H9 (cell line): ENCODE results near the gene AATF. TPM values are rescaled to one million over a fixed set of nuclear protein-coding genes. Genes with fewer than 3 reads are reported as not detected.

ENCODE experiments used
- DNase-seq: peaks from one replicate; pipeline ENCODE4 v3.0.0-alpha.2; 2017
- H2AFZ ChIP-seq: one replicate; pipeline ENCODE4 v1.6.1; 2013; ENCODE audit warnings: mild to moderate bottlenecking, low read length, control low read depth, moderate library complexity
- H2AK5ac ChIP-seq: 2 replicates; pipeline ENCODE4 v1.6.1; 2013; ENCODE audit warnings: low read length, control low read depth, mixed read lengths; ENCODE audit not compliant: insufficient read length
- H2BK120ac ChIP-seq: one replicate; pipeline ENCODE4 v1.6.1; 2013; ENCODE audit warnings: low read depth, mild to moderate bottlenecking, low read length, control low read depth, inconsistent platforms; ENCODE audit not compliant: poor library complexity, severe bottlenecking
- H2BK12ac ChIP-seq: 2 replicates; pipeline ENCODE4 v1.6.1; 2013; ENCODE audit warnings: low read length, control low read depth, mixed read lengths, low read depth; ENCODE audit not compliant: insufficient read length
- H2BK15ac ChIP-seq: 2 replicates; pipeline ENCODE4 v1.6.1; 2013; ENCODE audit warnings: low read depth, low read length, control low read depth
- H2BK20ac ChIP-seq: one replicate; pipeline ENCODE4 v1.6.1; 2013; ENCODE audit warnings: low read depth, mild to moderate bottlenecking, low read length, control low read depth, inconsistent platforms; ENCODE audit not compliant: poor library complexity, severe bottlenecking
- H2BK5ac ChIP-seq: 2 replicates; pipeline ENCODE4 v1.6.1; 2013; ENCODE audit warnings: low read length, control low read depth, mixed read lengths; ENCODE audit not compliant: insufficient read length
- H3K14ac ChIP-seq: 2 replicates; pipeline ENCODE4 v1.6.1; 2013; ENCODE audit warnings: low read length, control low read depth; ENCODE audit not compliant: insufficient read depth
- H3K18ac ChIP-seq: 2 replicates; pipeline ENCODE4 v1.6.1; 2013; ENCODE audit warnings: low read depth, mild to moderate bottlenecking, mixed read lengths, low read length, control low read depth; ENCODE audit not compliant: insufficient read length
- H3K23ac ChIP-seq: 2 replicates; pipeline ENCODE4 v1.6.1; 2013; ENCODE audit warnings: low read length, control low read depth, mixed read lengths, low read depth; ENCODE audit not compliant: insufficient read length
- H3K23me2 ChIP-seq: 2 replicates; pipeline ENCODE4 v1.6.1; 2013; ENCODE audit warnings: low read depth, mild to moderate bottlenecking, mixed read lengths, low read length, control low read depth; ENCODE audit not compliant: insufficient read length, poor library complexity, severe bottlenecking
- H3K27ac ChIP-seq: 2 replicates; pipeline ENCODE4 v1.5.1; 2013; ENCODE audit warnings: low read length, control low read depth, mixed read lengths, low read depth; ENCODE audit not compliant: insufficient read length
- H3K27me3 ChIP-seq: 2 replicates; pipeline ENCODE4 v1.6.1; 2013; ENCODE audit warnings: low read length, control low read depth, inconsistent platforms; ENCODE audit not compliant: insufficient read depth
- H3K4ac ChIP-seq: 2 replicates; pipeline ENCODE4 v1.6.1; 2013; ENCODE audit warnings: low read depth, mild to moderate bottlenecking, control low read depth, inconsistent platforms, low read length, moderate library complexity
- H3K4me1 ChIP-seq: 2 replicates; pipeline ENCODE4 v1.6.1; 2013; ENCODE audit warnings: low read length, control low read depth, inconsistent platforms; ENCODE audit not compliant: insufficient read depth
- H3K4me2 ChIP-seq: 2 replicates; pipeline ENCODE4 v1.6.1; 2013; ENCODE audit warnings: low read length, control low read depth, mixed read lengths; ENCODE audit not compliant: insufficient read length, insufficient read depth
- H3K56ac ChIP-seq: 2 replicates; pipeline ENCODE4 v1.6.1; 2013; ENCODE audit warnings: low read depth, mild to moderate bottlenecking, mixed read lengths, low read length, control low read depth; ENCODE audit not compliant: insufficient read length
- H3K79me1 ChIP-seq: 2 replicates; pipeline ENCODE4 v1.6.1; 2013; ENCODE audit warnings: low read depth, mild to moderate bottlenecking, moderate library complexity, low read length, control low read depth, inconsistent platforms; ENCODE audit not compliant: insufficient read depth, poor library complexity, severe bottlenecking
- H3K79me2 ChIP-seq: 2 replicates; pipeline ENCODE4 v1.6.1; 2013; ENCODE audit warnings: low read length, control low read depth, inconsistent platforms; ENCODE audit not compliant: insufficient read depth
- H3K9ac ChIP-seq: 2 replicates; pipeline ENCODE4 v1.6.1; 2013; ENCODE audit warnings: low read length, control low read depth, mixed read lengths; ENCODE audit not compliant: insufficient read length; ENCODE audit errors: extremely low read depth
- H3K9me3 ChIP-seq: one replicate; pipeline ENCODE4 v1.6.1; 2013; ENCODE audit warnings: low read depth, low read length, inconsistent platforms; ENCODE audit not compliant: control insufficient read depth
- H3T11ph ChIP-seq: one replicate; pipeline ENCODE4 v1.6.1; 2013; ENCODE audit warnings: mild to moderate bottlenecking, low read length, control low read depth, inconsistent platforms
- H4K20me1 ChIP-seq: one replicate; pipeline ENCODE4 v1.6.1; 2013; ENCODE audit not compliant: control insufficient read depth, insufficient read length, insufficient read depth
- H4K5ac ChIP-seq: 2 replicates; pipeline ENCODE4 v1.6.1; 2013; ENCODE audit warnings: low read depth, mild to moderate bottlenecking, mixed read lengths, low read length, control low read depth; ENCODE audit not compliant: insufficient read length
- H4K8ac ChIP-seq: replicated peaks from 2 replicates; pipeline ENCODE4 v1.6.1; 2013; ENCODE audit warnings: low read length, control low read depth, mixed read lengths, low read depth; ENCODE audit not compliant: insufficient read length
- H4K91ac ChIP-seq: 2 replicates; pipeline ENCODE4 v1.6.1; 2013; ENCODE audit warnings: low read depth, mild to moderate bottlenecking, moderate library complexity, mixed read lengths, low read length, control low read depth; ENCODE audit not compliant: insufficient read length
- H3K27ac Mint-ChIP-seq, 3 experiments: 2 replicates in 2 of 3; 3 replicates in 1 of 3; pipeline ENCODE4 v1.8.0; 2020 to 2021; ENCODE audit warnings: mixed read lengths in 3 of 3, mild to moderate bottlenecking in 1 of 3, moderate library complexity in 1 of 3
- H3K27me3 Mint-ChIP-seq: 2 replicates; pipeline ENCODE4 v1.8.0; 2021; ENCODE audit warnings: low read depth, mild to moderate bottlenecking, moderate library complexity, mixed read lengths
- H3K36me3 Mint-ChIP-seq, 3 experiments: 2 replicates in 2 of 3; 3 replicates in 1 of 3; pipeline ENCODE4 v1.8.0; 2020 to 2021; ENCODE audit warnings: low read depth in 3 of 3, mixed read lengths in 3 of 3; ENCODE audit not compliant: insufficient read depth in 1 of 3
- H3K4me1 Mint-ChIP-seq, 2 experiments: 2 replicates each; pipeline ENCODE4 v1.8.0; 2020; ENCODE audit warnings: mixed read lengths in 2 of 2
- H3K4me3 Mint-ChIP-seq, 2 experiments: 2 replicates in 1 of 2; 3 replicates in 1 of 2; pipeline ENCODE4 v1.8.0; 2020 to 2021; ENCODE audit warnings: mild to moderate bottlenecking in 2 of 2, mixed read lengths in 2 of 2, moderate library complexity in 1 of 2
- H3K9me3 Mint-ChIP-seq, 2 experiments: 2 replicates in 1 of 2; 3 replicates in 1 of 2; pipeline ENCODE4 v1.8.0; 2020; ENCODE audit warnings: mild to moderate bottlenecking in 2 of 2, mixed read lengths in 2 of 2, moderate library complexity in 1 of 2
- WGBS: extraction: QIAGEN DNeasy Blood & Tissue Kit; methylation state at CpG from one replicate; pipeline ENCODE4 v1.1.7; 2013; ENCODE audit warnings: missing lambda C conversion rate, low lambda C conversion rate, mixed read lengths; ENCODE audit not compliant: insufficient read length; ENCODE audit errors: extremely low coverage; 5-methylcytosine and 5-hydroxymethylcytosine counted together
- total RNA-seq: library from RNA; stranded (reverse); gene quantifications from 2 replicates; pipeline ENCODE4 v1.2.1, GENCODE V29; 2021
- TF ChIP-seq, protein P1 (sequence below): fragments of 200-600 bp; sonication (generic); conservative IDR thresholded peaks from 3 replicates; pipeline ENCODE4 v1.8.0; 2021; ENCODE audit warnings: antibody characterized with exemption, mild to moderate bottlenecking

Gene AATF
- total RNA-seq, 1 experiment from 2014 or later, result 69.6 TPM

DNA sequence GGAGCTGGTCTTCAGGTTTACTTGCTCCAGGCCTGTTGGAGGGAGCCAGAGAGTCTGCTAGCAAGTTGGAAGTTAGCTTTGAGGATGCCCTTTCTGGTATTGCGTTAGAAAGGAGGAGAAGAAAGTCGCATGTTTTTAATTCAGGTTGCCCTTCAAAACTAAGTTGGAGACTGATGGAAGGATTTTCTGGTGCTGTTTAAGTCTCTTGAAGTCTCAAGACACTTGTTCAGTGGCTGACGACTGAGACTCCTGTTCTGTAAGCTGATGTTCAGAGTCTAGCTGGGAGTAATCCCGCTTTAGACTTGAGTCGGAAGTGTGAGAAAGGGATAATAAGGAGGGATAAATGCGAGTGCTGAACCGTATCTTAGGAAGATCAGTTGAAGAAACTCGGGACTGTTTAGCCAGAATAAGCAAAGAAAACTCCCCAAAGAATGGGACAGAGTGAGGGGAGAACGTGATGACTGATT lies 740 bp downstream of the AATF start:
- peaks cover 12 to 51% (median 39%) of the 10 kb centered on the region in 3 experiments for H3K36me3 Mint-ChIP-seq
- no CpG with 5 or more reads among the region's 9 CpGs for WGBS
- peaks cover 34 to 50% of the 10 kb centered on the region in 2 experiments for H3K4me1 Mint-ChIP-seq

More for the DNA sequence above, 740 bp downstream of the AATF start:
- Histone ChIP-seq H3K14ac (peak overlapping the region; percentile 74), H3K27me3 (peaks cover 34% of the 10 kb centered on the region), H3K79me1 (no peaks in the 10 kb centered on the region), H3K4me2 (peak overlapping the region; percentile 62), H3K27ac (no peak overlapping the region), H4K20me1 (no peaks in the 10 kb centered on the region), H3K18ac (no peak overlapping the region), H3K23ac (no peak overlapping the region), H2BK12ac (no peak overlapping the region), H3K9me3 (no peaks in the 10 kb centered on the region), H2BK120ac (no peak overlapping the region), H4K5ac (no peak overlapping the region), H3K23me2 (peaks cover 11% of the 10 kb centered on the region), H3K4me1 (no peaks in the 10 kb centered on the region; the same call in 1 of the 2 replicates), H3K4ac (no peak overlapping the region), H2BK5ac (no peak overlapping the region), H2BK15ac (no peak overlapping the region), H4K8ac (no peak overlapping the region), H2BK20ac (no peak overlapping the region), H2AFZ (no peak overlapping the region), H4K91ac (no peak overlapping the region), H3K9ac (peak overlapping the region; percentile 43), H3K79me2 (peaks cover 2% of the 10 kb centered on the region; the same call in 1 of the 2 replicates), H3K56ac (no peak overlapping the region), H2AK5ac (no peak overlapping the region), H3T11ph (no peak overlapping the region)
- Mint-ChIP-seq H3K27me3 (peaks cover 51% of the 10 kb centered on the region), H3K4me3 (peak overlapping the region; percentile 91 to 94), H3K27ac (peak overlapping the region in 1 of 3 experiments; percentile 79; a peak in 2 of 7 replicates), H3K9me3 (no peaks in the 10 kb centered on the region; a peak in 1 of 5 replicates)
- no peak for DNase-seq
- TF ChIP-seq, protein P1, sequence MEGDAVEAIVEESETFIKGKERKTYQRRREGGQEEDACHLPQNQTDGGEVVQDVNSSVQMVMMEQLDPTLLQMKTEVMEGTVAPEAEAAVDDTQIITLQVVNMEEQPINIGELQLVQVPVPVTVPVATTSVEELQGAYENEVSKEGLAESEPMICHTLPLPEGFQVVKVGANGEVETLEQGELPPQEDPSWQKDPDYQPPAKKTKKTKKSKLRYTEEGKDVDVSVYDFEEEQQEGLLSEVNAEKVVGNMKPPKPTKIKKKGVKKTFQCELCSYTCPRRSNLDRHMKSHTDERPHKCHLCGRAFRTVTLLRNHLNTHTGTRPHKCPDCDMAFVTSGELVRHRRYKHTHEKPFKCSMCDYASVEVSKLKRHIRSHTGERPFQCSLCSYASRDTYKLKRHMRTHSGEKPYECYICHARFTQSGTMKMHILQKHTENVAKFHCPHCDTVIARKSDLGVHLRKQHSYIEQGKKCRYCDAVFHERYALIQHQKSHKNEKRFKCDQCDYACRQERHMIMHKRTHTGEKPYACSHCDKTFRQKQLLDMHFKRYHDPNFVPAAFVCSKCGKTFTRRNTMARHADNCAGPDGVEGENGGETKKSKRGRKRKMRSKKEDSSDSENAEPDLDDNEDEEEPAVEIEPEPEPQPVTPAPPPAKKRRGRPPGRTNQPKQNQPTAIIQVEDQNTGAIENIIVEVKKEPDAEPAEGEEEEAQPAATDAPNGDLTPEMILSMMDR, result no peak
